ENCODE data around the gene ACACB.

Gene ACACB

DNA sequence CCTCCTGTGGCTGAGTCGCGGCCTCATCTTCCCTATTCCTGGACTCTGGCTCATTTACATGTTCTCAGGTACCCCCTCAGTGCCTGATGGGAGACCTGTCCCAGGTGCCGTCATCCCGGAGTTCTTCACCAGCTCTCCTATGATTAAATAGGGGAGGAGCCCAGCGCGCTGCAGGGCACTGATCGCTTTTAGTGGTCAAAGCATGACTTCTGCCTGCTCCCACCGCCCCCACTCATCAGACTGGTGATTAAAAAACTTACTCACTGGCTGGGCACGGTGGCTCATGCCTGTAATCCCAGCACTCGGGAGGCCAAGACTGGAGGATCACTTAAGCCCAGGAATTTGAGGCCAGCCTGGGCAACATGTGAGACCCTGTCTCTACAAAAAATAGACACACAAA lies 106.8 kb downstream of the ACACB start:
- no peak for DNase-seq (ENCODE audit: low spot score)
- TF ChIP-seq CTCF (IDR thresholded peaks at IDR 0.05; ENCODE audit: extremely low read depth, missing control alignments), result no peak

- no peak for DNase-seq (ENCODE audit: low spot score)
- no peak for TF ChIP-seq CTCF (IDR thresholded peaks at IDR 0.05; ENCODE audit: extremely low read depth, missing control alignments)
These were observed 107.5 kb downstream of the ACACB start for GRCh38 chr12:109223868-109224267.

GRCh38 chr12:109228664-109229063 lies 112.3 kb downstream of the ACACB start:
- TF ChIP-seq CTCF (IDR thresholded peaks at IDR 0.05; ENCODE audit: extremely low read depth, missing control alignments), result no peak
- no peak for DNase-seq (ENCODE audit: low spot score)

GRCh38 chr12:109230193-109230592 lies 113.8 kb downstream of the ACACB start:
- no peak for DNase-seq (ENCODE audit: low spot score)
- TF ChIP-seq CTCF (IDR thresholded peaks at IDR 0.05; ENCODE audit: extremely low read depth, missing control alignments), result no peak

- no peak for DNase-seq (ENCODE audit: low spot score)
- TF ChIP-seq CTCF (IDR thresholded peaks at IDR 0.05; ENCODE audit: extremely low read depth, missing control alignments), result no peak
These were observed 116.3 kb downstream of the ACACB start for GRCh38 chr12:109232731-109233130.

DNA sequence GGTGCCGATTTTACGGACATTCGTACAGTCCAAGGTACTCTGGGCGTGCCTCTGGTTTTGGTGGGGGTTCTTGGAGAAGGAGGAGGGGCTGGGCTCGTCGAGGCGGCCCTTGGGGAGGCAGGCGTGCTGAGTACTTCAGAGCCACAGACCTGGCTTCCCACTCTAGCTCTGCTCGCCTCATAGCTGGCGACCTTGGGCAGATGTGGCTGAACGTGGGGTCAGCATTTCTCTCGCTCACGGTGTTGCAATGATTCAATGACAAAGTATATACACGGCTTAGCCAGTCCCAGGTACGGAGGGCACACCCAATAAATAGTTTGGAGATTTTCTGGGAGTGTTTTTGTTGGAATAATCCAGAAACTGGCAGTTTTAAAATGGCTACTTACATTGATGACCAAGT lies 117.6 kb downstream of the ACACB start:
- no peak for DNase-seq (ENCODE audit: low spot score)
- no peak for TF ChIP-seq CTCF (IDR thresholded peaks at IDR 0.05; ENCODE audit: extremely low read depth, missing control alignments)

DNA sequence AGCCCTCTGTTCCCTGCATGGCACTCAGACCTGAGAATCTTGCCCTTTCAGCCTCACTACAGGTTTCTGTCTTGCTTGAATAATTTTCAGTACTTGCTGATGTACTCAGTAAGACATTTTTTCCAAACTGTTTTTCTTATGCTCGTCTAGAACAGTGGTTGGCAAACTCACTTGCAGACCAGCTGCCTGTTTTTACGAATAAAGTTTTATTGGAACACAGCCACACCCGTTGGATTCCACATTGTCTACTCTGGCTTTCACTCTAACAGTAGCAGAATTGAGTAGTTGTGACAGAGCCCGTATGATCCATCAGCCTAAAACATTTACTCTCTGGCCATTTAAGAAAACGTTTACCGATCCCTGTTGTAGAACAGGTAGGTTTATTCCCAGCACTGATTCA lies 119.9 kb downstream of the ACACB start:
- TF ChIP-seq CTCF (IDR thresholded peaks at IDR 0.05; ENCODE audit: extremely low read depth, missing control alignments), result no peak
- no peak for DNase-seq (ENCODE audit: low spot score)

All from GM20000 (cell line).